HUES48 (cell line): ENCODE measurements around the gene B4GALT6.

Experiments used
- H3K27ac ChIP-seq: one replicate; pipeline ENCODE4 v1.7.0; 2013; ENCODE audit warnings: low read depth, low read length, inconsistent platforms
- H3K27me3 ChIP-seq: 2 replicates; pipeline ENCODE4 v1.6.1; 2013; ENCODE audit warnings: mild to moderate bottlenecking, low read length; ENCODE audit not compliant: control insufficient read depth, insufficient read depth
- H3K36me3 ChIP-seq: 2 replicates; pipeline ENCODE4 v1.6.1; 2013; ENCODE audit warnings: low read length; ENCODE audit not compliant: control insufficient read depth, insufficient read depth
- H3K4me1 ChIP-seq: 2 replicates; pipeline ENCODE4 v1.6.1; 2013; ENCODE audit warnings: mild to moderate bottlenecking, low read length; ENCODE audit not compliant: control insufficient read depth, insufficient read depth
- H3K4me3 ChIP-seq: 2 replicates; pipeline ENCODE4 v1.5.1; 2013; ENCODE audit warnings: mild to moderate bottlenecking, low read depth, low read length
- H3K9ac ChIP-seq: 2 replicates; pipeline ENCODE4 v1.6.1; 2013; ENCODE audit warnings: mild to moderate bottlenecking, low read depth, low read length, moderate library complexity
- H3K9me3 ChIP-seq: 2 replicates; pipeline ENCODE4 v1.6.1; 2013; ENCODE audit warnings: low read length; ENCODE audit not compliant: control insufficient read depth, insufficient read depth

The B4GALT6 gene

GRCh38 chr18:31610286-31611205 is 73.8 kb downstream of the B4GALT6 start:
- H3K4me3 ChIP-seq, result no peak overlapping the region
- H3K9me3 ChIP-seq, result no peaks in the 10 kb centered on the region

GRCh38 chr18:31609886-31610285 is 74.5 kb downstream of the B4GALT6 start:
- Histone ChIP-seq H3K4me3 (no peak overlapping the region), H3K36me3 (no peaks in the 10 kb centered on the region), H3K9me3 (no peaks in the 10 kb centered on the region), H3K27ac (no peak overlapping the region), H3K9ac (no peak overlapping the region), H3K27me3 (no peaks in the 10 kb centered on the region; the same call in 1 of the 2 replicates), H3K4me1 (peaks cover 20% of the 10 kb centered on the region)

More at GRCh38 chr18:31610286-31611205, 73.8 kb downstream of the B4GALT6 start:
- Histone ChIP-seq H3K27me3 (no peaks in the 10 kb centered on the region; the same call in 1 of the 2 replicates), H3K4me1 (peaks cover 20% of the 10 kb centered on the region), H3K36me3 (no peaks in the 10 kb centered on the region), H3K27ac (no peak overlapping the region), H3K9ac (no peak overlapping the region)

- no peak overlapping the region for H3K4me3 ChIP-seq
- H3K36me3 ChIP-seq, result no peaks in the 10 kb centered on the region
- H3K9ac ChIP-seq, result no peak overlapping the region
- H3K9me3 ChIP-seq, result no peaks in the 10 kb centered on the region
- H3K27ac ChIP-seq, result no peak overlapping the region
- peaks cover 12% of the 10 kb centered on the region for H3K4me1 ChIP-seq
- no peaks in the 10 kb centered on the region; the same call in 1 of the 2 replicates for H3K27me3 ChIP-seq
Observed at GRCh38 chr18:31607384-31607783, 77.0 kb downstream of the B4GALT6 start.

GRCh38 chr18:31606265-31606664 is 78.1 kb downstream of the B4GALT6 start:
- H3K9ac ChIP-seq, result no peak overlapping the region
- H3K4me1 ChIP-seq, result peaks cover 12% of the 10 kb centered on the region
- H3K36me3 ChIP-seq, result no peaks in the 10 kb centered on the region
- no peak overlapping the region for H3K27ac ChIP-seq
- no peaks in the 10 kb centered on the region for H3K9me3 ChIP-seq
- H3K27me3 ChIP-seq, result no peaks in the 10 kb centered on the region; the same call in 1 of the 2 replicates
- no peak overlapping the region for H3K4me3 ChIP-seq

GRCh38 chr18:31603315-31603714 is 81.1 kb downstream of the B4GALT6 start:
- H3K4me3 ChIP-seq, result no peak overlapping the region

GRCh38 chr18:31598021-31598805 is 86.2 kb downstream of the B4GALT6 start:
- Histone ChIP-seq H3K4me3 (no peak overlapping the region), H3K36me3 (no peaks in the 10 kb centered on the region), H3K9me3 (no peaks in the 10 kb centered on the region), H3K27ac (no peak overlapping the region), H3K4me1 (no peaks in the 10 kb centered on the region), H3K9ac (no peak overlapping the region), H3K27me3 (no peaks in the 10 kb centered on the region)

More at GRCh38 chr18:31603315-31603714, 81.1 kb downstream of the B4GALT6 start:
- H3K4me1 ChIP-seq, result no peaks in the 10 kb centered on the region
- no peaks in the 10 kb centered on the region for H3K27me3 ChIP-seq
- H3K9ac ChIP-seq, result no peak overlapping the region
- no peak overlapping the region for H3K27ac ChIP-seq
- H3K9me3 ChIP-seq, result no peaks in the 10 kb centered on the region
- no peaks in the 10 kb centered on the region for H3K36me3 ChIP-seq

- Histone ChIP-seq H3K36me3 (no peaks in the 10 kb centered on the region), H3K9me3 (no peaks in the 10 kb centered on the region), H3K4me3 (no peak overlapping the region), H3K4me1 (no peaks in the 10 kb centered on the region), H3K27me3 (no peaks in the 10 kb centered on the region), H3K9ac (no peak overlapping the region), H3K27ac (no peak overlapping the region)
Observed at GRCh38 chr18:31596081-31596872, 88.1 kb downstream of the B4GALT6 start.

GRCh38 chr18:31595121-31595771 is 89.1 kb downstream of the B4GALT6 start:
- no peak overlapping the region for H3K4me3 ChIP-seq
- H3K4me1 ChIP-seq, result no peaks in the 10 kb centered on the region
- no peak overlapping the region for H3K9ac ChIP-seq
- H3K9me3 ChIP-seq, result no peaks in the 10 kb centered on the region
- H3K27ac ChIP-seq, result no peak overlapping the region
- no peaks in the 10 kb centered on the region for H3K27me3 ChIP-seq
- no peaks in the 10 kb centered on the region for H3K36me3 ChIP-seq

- H3K9me3 ChIP-seq, result no peaks in the 10 kb centered on the region
- H3K4me1 ChIP-seq, result no peaks in the 10 kb centered on the region
- H3K27me3 ChIP-seq, result no peaks in the 10 kb centered on the region
- H3K36me3 ChIP-seq, result no peaks in the 10 kb centered on the region
- no peak overlapping the region for H3K27ac ChIP-seq
- H3K4me3 ChIP-seq, result no peak overlapping the region
- H3K9ac ChIP-seq, result no peak overlapping the region
Observed at GRCh38 chr18:31592506-31593157, 91.7 kb downstream of the B4GALT6 start.

- H3K4me3 ChIP-seq, result no peak within 1 kb of the TSS
- H3K27ac ChIP-seq, result no peak within 1 kb of the TSS
- H3K9ac ChIP-seq, result no peak within 1 kb of the TSS
- H3K36me3 ChIP-seq, result no peaks in the 10 kb centered on the region
- H3K27me3 ChIP-seq, result no peaks in the 10 kb centered on the region
- no peaks in the 10 kb centered on the region for H3K9me3 ChIP-seq
- H3K4me1 ChIP-seq, result no peaks in the 10 kb centered on the region
Observed at GRCh38 chr18:31591628-31592027, 92.8 kb downstream of the B4GALT6 start, which contains the start of gene TTR. Gene TTR, plus strand, starts transcription at chr18:31591877. Its CDS starts 26 bp downstream, at chr18:31591903.
